ENCODE results near the gene CRTAP. TPM values are rescaled to one million over a fixed set of nuclear protein-coding genes. Genes with fewer than 3 reads are reported as not detected.

CRTAP gene
- total RNA-seq, 2 donors from 2014 or later, result 182 to 229 TPM

DNA sequence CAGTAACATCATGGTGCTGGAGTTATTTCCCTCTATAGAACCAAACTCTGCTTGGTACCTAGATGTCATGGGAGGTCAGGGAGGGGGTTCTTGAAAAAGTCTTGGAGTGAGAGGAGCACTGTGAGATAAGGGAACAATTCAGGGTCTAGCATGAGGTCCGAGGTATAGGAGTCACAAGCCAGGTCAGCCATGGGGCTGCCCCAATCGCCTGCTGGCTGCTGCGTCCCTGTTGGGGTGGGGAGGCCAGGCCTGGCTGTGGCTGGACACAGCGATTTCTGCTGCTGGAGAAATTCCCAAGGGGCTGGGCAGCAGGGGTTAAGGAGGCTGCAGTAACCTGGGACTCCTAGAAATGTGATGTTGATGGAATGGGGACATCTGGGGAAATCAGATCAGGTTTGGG, 59.9 kb downstream of the CRTAP start:
- 82% methylated on average over 4 of the region's 4 CpGs for WGBS
- intact Hi-C loops (cut with DNase I), result no loop called here

DNA sequence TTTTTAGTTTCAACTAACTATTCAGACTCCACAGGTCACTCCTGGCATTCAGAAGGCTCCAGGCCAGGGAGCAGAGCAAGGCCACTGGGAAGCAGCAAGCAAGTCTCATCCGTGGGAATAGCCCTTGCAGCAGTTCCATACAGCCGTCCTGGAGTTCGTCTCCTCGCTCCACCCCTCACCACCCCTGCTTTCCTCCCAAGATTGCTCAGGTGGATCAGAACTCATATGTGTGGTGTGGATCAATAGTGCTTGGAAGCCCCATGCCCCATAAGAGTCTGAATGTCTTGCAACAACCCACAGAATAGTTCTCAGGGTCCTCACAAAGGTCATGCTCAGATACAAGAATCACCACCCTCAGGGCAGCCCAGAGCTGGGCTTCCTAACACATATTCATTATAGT, 60.3 kb downstream of the CRTAP start:
- no peak overlapping the region for H3K27ac ChIP-seq

More for the DNA sequence above, 59.9 kb downstream of the CRTAP start:
- H3K36me3 ChIP-seq, result no peaks in the 10 kb centered on the region
- no peak for DNase-seq (ENCODE audit: low spot score)
- H3K9me3 ChIP-seq, result no peaks in the 10 kb centered on the region
- H3K4me3 ChIP-seq, result no peak overlapping the region
- TF ChIP-seq, protein P1, sequence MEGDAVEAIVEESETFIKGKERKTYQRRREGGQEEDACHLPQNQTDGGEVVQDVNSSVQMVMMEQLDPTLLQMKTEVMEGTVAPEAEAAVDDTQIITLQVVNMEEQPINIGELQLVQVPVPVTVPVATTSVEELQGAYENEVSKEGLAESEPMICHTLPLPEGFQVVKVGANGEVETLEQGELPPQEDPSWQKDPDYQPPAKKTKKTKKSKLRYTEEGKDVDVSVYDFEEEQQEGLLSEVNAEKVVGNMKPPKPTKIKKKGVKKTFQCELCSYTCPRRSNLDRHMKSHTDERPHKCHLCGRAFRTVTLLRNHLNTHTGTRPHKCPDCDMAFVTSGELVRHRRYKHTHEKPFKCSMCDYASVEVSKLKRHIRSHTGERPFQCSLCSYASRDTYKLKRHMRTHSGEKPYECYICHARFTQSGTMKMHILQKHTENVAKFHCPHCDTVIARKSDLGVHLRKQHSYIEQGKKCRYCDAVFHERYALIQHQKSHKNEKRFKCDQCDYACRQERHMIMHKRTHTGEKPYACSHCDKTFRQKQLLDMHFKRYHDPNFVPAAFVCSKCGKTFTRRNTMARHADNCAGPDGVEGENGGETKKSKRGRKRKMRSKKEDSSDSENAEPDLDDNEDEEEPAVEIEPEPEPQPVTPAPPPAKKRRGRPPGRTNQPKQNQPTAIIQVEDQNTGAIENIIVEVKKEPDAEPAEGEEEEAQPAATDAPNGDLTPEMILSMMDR (IDR thresholded peaks at IDR 0.05), result no peak
- no peak for TF ChIP-seq POLR2AphosphoS5 (IDR thresholded peaks at IDR 0.05)
- no peak for TF ChIP-seq POLR2A (IDR thresholded peaks at IDR 0.05)
- H3K27me3 ChIP-seq (replicated peaks; ENCODE audit: insufficient read depth), result no peaks in the 10 kb centered on the region
- H3K4me1 ChIP-seq (replicated peaks), result no peaks in the 10 kb centered on the region
- no peak overlapping the region for H3K27ac ChIP-seq

DNA sequence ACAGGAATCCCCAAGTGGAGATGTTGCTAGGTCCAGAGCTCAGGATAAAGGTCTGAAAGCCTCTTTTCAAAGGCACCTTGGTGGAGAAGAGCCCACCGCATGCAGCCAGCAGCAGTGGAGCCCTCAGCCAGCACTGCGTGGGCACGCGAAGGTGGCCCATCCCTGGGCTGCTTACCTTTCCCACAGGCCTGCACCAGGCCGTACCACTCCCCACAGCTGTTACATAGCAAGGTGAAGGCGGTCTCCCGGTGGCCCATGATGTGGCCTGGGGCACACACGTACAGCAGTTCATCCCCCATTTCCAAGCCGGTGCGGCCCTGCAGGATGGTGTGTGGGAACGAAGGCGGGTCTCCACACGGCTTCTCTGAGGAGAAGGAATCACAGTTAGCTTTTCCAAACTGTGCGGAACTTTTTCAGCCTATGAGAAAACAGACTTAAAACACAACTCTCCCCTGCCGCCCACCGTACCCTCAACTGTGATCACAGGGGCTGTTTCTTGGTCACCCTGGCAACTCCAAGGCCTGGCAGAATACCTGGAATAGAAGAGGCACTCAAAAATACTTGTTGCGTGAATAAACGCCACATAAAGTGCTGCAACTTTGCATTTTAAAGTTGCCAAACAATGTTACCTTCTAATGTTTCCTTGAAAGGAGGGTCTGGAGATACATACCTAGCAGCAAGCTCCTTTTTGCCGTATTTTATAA, 61.0 kb downstream of the CRTAP start:
- intact Hi-C loops (cut with DNase I), result no loop called here
- TF ChIP-seq, protein P1 (IDR thresholded peaks at IDR 0.05), result no peak
- no peak for TF ChIP-seq POLR2AphosphoS5 (IDR thresholded peaks at IDR 0.05)
- no peak for TF ChIP-seq POLR2A (IDR thresholded peaks at IDR 0.05)
- H3K4me3 ChIP-seq, result no peak overlapping the region
- no peaks in the 10 kb centered on the region for H3K27me3 ChIP-seq (replicated peaks; ENCODE audit: insufficient read depth)
- H3K9me3 ChIP-seq, result no peaks in the 10 kb centered on the region
- no peak for DNase-seq (ENCODE audit: low spot score)
- 88% methylated on average over 19 of the region's 19 CpGs for WGBS
- no peak overlapping the region for H3K27ac ChIP-seq
- no peaks in the 10 kb centered on the region for H3K4me1 ChIP-seq (replicated peaks)
- no peaks in the 10 kb centered on the region for H3K36me3 ChIP-seq

More for the DNA sequence above, 60.3 kb downstream of the CRTAP start:
- no peaks in the 10 kb centered on the region for H3K9me3 ChIP-seq
- H3K4me1 ChIP-seq (replicated peaks), result no peaks in the 10 kb centered on the region
- H3K36me3 ChIP-seq, result no peaks in the 10 kb centered on the region
- WGBS, result 84% methylated on average over 4 of the region's 4 CpGs
- no peak for TF ChIP-seq POLR2A (IDR thresholded peaks at IDR 0.05)
- TF ChIP-seq, protein P1 (IDR thresholded peaks at IDR 0.05), result no peak
- intact Hi-C loops (cut with DNase I), result no loop called here
- DNase-seq (ENCODE audit: low spot score), result no peak
- no peaks in the 10 kb centered on the region for H3K27me3 ChIP-seq (replicated peaks; ENCODE audit: insufficient read depth)
- H3K4me3 ChIP-seq, result no peak overlapping the region

DNA sequence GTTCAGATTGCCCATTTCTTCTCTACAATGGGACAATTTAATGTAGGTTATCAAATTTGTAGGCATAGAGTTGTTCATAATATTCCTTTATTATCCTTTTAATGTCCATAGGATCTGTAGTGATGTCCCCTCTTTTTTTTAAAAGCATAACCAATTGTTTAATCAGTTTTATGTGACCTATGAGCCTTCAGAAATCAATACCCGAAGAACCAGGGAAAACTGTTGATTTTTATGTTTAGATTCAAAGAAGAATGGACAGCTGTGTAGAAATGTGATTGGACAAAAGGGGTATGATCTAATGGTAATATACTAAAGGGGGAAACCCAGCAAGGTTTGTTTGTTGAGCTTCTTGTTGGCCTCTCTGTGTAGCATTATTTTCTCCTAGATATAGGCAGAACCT, 65.3 kb downstream of the CRTAP start:
- no peak for DNase-seq (ENCODE audit: low spot score)
- WGBS, result 93% methylated on average over 1 of the region's 1 CpG

More for the DNA sequence above, 65.3 kb downstream of the CRTAP start:
- H3K27ac ChIP-seq, result no peak overlapping the region
- intact Hi-C loops (cut with DNase I), result no loop called here
- TF ChIP-seq, protein P1 (IDR thresholded peaks at IDR 0.05), result no peak
- TF ChIP-seq POLR2A (IDR thresholded peaks at IDR 0.05), result no peak
- no peak for TF ChIP-seq POLR2AphosphoS5 (IDR thresholded peaks at IDR 0.05)
- no peak overlapping the region for H3K4me3 ChIP-seq
- no peaks in the 10 kb centered on the region for H3K4me1 ChIP-seq (replicated peaks)
- H3K36me3 ChIP-seq, result no peaks in the 10 kb centered on the region
- no peaks in the 10 kb centered on the region for H3K9me3 ChIP-seq
- no peaks in the 10 kb centered on the region for H3K27me3 ChIP-seq (replicated peaks; ENCODE audit: insufficient read depth)
